HG03457 (cell line): ENCODE data around the gene GABRG3.

Source experiments
- ATAC-seq: cut with Tn5 transposase; IDR thresholded peaks from one replicate; pipeline ENCODE4 v1.9.1; 2021; ENCODE audit warnings: moderate number of reproducible peaks; ENCODE audit not compliant: unreplicated experiment

The GABRG3 gene

GRCh38 chr15:27541581-27541980 lies 570.6 kb downstream of the GABRG3 start:
- no peak for ATAC-seq

DNA sequence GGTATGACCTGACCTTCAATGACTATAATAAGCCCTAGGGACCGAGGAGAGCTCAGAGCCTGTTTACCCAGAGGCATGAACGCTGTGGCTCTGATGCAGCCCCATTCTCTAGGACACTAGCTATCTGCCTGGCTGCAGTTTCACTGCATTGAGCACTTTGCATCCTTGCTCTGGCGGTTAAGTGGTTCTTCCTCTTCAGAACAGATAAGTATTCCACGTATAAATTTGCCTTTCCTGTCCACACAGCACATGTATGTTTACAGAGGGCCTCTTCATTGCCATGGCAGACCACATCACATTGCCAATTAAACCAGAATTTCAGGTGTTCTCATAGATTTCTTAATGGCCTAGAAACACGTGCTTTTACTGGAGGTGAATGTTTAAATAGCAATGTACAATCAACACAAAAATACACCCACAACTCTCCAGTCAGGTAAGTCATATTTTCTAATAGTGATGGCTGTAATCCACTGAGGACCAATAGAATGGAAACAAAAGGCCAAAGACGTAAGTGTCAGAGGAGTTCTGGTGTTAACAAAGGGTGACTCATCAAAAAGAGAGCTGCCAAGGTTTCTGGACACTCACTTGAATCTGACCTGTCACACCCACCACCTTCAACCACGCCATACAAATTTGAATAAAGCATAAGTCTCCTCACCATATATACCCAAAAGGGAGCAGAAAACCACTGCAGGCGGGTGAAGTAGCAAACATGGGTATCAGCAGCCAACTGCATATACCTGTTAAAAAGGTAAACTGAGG lies 574.7 kb downstream of the GABRG3 start:
- ATAC-seq, result no peak

GRCh38 chr15:27549746-27550145 lies 578.8 kb downstream of the GABRG3 start:
- ATAC-seq, result no peak

DNA sequence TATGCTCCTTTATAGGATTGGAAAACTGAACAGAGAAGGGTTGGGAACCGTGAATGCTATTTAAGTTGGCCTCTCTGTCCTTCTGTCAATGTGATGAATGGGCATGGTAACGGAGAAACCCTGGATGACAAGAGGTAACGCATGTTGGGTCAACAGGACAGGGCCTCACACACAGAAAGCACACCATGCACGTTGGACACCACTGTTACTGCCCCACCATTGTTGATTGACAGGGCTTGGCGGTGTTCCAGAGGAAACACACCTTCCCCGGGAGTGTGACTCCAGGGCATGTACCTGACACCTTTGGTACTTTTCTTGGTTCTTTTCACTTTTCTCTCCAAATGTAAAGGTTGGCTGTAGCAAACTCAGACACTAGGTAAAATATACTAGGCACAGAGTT lies 579.7 kb downstream of the GABRG3 start:
- no peak for ATAC-seq

DNA sequence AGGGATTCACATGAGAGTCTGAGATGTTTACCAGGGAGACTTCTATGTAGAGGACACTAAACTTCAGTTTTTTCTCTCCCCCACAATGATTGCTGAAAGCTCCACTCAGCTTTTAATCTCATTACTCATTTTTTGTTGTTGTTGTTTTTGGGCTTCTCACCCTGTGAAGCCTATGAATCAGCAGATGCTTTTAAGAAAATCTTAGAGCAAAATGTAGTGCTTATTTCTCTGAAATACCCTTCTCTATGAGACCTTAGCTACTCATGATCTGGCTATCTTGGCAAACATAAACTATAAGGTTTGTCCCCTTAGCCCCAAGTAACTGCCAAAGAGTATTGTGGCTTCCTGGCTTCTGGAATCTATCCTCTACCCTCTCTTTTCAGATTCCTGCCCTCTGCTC lies 590.8 kb downstream of the GABRG3 start:
- no peak for ATAC-seq

- ATAC-seq, result no peak
These were observed 592.9 kb downstream of the GABRG3 start for GRCh38 chr15:27563765-27564370.

GRCh38 chr15:27564656-27565055 lies 593.7 kb downstream of the GABRG3 start:
- no peak for ATAC-seq

- ATAC-seq, result no peak
These were observed 599.8 kb downstream of the GABRG3 start for GRCh38 chr15:27570746-27571145.

GRCh38 chr15:27573805-27574485 lies 603.0 kb downstream of the GABRG3 start:
- ATAC-seq, result no peak

- no peak for ATAC-seq
These were observed 603.6 kb downstream of the GABRG3 start for GRCh38 chr15:27574541-27575054.

DNA sequence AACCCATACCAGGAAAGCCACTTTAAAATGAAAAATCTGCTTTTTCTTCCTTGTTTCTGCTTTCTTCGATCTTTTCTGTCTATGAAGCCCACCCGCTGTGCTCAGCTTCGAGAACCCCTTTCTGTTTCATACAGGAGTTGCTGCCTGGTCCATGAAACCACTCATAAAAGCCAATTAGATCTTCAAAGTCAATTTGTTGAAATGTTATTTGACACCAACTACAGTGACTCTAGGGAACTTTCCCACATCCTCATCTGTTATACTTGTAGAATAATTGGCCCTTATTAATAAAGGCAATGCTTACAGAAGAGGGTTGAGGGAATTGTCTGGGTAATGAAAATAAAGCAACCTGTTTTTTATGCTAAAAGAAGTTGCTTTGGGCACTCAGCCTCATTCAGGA lies 604.5 kb downstream of the GABRG3 start:
- ATAC-seq, result no peak

DNA sequence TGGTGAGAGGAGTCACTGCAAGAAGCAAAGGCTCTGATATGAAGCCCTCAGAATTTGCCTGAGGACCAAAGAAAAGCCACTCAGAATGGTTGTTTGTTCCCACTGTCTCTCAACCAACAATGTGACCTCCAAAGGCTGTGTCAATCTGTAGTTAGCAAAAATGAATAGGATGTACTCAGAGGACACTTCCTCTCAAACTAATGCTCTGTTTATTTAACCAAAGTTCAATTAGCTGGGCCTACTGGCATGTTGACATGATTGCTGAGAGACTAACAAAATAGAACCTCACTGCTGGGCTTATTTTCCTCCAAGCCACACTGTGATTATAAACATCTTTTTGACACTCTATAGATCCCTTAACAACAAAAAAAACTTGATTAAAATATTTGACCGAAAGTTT lies 605.6 kb downstream of the GABRG3 start:
- ATAC-seq, result no peak

- ATAC-seq, result no peak
These were observed 608.8 kb downstream of the GABRG3 start for GRCh38 chr15:27579738-27580137.

DNA sequence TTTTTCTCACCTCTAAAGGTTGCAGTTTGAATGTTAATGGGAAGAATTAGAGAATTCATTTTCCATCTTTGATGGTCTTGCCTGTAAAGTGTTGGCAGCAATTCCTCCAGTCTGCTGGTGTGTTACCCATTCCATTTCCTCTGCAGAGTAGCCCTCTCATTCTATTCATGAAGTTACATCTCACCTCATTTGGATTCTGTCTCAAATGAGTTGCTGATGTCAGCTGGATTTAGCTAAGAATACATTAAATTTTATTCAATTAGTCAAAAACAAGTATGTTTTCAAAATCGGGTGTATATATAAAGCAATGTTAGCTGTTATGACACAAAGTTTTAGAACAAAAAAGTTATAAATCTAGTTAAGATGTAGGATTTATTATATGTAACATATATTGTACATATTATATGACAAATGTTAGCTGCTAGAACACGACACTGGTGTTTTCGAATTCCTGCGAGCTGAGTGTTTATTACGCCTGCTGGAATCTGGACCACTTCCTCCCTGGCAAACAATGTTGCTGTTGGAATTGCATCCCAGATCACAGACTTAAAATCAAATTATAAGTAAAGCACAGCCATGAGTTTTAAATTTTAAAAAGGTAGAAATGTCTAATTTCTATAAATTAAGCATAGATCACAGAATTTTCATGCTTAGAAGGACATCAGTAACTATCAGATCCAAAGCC lies 611.9 kb downstream of the GABRG3 start:
- ATAC-seq, result no peak

DNA sequence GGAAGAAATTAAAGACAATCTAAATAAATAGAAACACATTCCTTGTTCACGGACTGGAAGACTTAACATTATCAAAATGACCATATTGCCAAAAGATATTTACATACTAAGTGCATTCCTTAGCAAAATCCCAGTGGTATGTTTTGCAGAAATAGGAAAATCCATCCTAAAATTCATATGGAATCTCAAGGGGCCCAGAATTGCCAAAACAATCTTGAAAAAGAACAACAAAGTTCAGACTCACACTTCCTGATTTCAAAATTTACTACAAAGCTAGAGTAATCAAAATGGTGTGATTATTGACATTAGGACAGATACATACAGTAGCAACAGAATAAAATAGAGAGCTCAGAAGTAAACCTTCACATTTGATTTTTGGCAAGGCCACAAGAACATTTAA lies 612.7 kb downstream of the GABRG3 start:
- no peak for ATAC-seq

GRCh38 chr15:27585041-27585640 lies 614.2 kb downstream of the GABRG3 start:
- no peak for ATAC-seq

DNA sequence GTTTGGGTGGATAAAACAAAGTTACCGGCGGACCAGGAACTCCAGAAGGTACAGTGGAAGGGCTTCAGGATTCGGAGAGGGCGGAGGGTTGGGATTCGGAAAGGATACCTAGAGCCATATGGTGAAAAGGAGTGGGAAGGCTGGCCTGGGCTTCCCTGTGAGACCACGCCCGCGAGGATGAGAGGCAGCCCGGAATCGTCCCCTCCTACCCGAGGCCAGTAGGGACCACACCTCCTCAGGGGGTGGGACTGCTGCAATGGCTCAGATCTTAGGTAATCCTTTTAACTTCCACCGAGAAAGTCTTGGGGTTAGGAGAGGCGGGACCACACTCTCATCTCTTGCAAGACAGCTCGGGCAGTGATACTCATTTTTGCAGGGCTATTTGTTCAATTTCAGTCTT lies 616.8 kb downstream of the GABRG3 start:
- ATAC-seq, result no peak

- no peak for ATAC-seq
These were observed 618.3 kb downstream of the GABRG3 start for GRCh38 chr15:27589260-27589659.

DNA sequence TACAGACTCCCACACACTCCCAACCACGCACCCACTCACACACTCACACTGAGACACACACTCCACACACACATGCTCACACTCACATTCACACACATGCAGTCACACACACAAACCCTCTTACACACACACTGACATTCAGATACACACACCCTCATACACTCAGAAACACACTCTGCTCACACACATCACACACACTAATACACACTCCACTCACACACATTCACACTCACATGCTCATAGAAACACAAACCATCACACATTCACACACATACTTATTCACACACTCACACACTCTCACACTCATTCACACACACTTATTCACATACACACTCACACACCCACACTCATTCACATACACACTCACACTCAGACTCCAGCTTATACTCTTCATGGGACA lies 618.8 kb downstream of the GABRG3 start:
- ATAC-seq, result no peak
